Left forelimb (tissue), 1 donor: ENCODE results near the gene ABHD2.
"Not testable (repeated sequence)": the region's sequence is repeated elsewhere in the genome, so short reads cannot be mapped to it uniquely, and the experiment has no call there.

ENCODE experiments used
- DNase-seq: peaks from one replicate; pipeline ENCODE4 v3.0.0-alpha.2; 2018; ENCODE audit warnings: low spot score

The ABHD2 gene

GRCh38 chr15:89227425-89227824 is 139.2 kb downstream of the ABHD2 start:
- DNase-seq = no peak

GRCh38 chr15:89230277-89230676 is 142.0 kb downstream of the ABHD2 start:
- DNase-seq = no peak

GRCh38 chr15:89231832-89232231 is 143.6 kb downstream of the ABHD2 start:
- DNase-seq = no peak

GRCh38 chr15:89239883-89240810 is 151.9 kb downstream of the ABHD2 start:
- DNase-seq = not testable (repeated sequence)

GRCh38 chr15:89243046-89243690 is 154.9 kb downstream of the ABHD2 start:
- DNase-seq = no peak

GRCh38 chr15:89243691-89244573 is 155.7 kb downstream of the ABHD2 start, which contains the start of gene FANCI:
Gene FANCI (plus strand): TSS chr15:89243979. CDS start chr15:89247648, 3,669 bp downstream.
- peak; percentile 94 for DNase-seq

GRCh38 chr15:89244574-89244903 is 156.3 kb downstream of the ABHD2 start:
- DNase-seq = no peak

- DNase-seq = no peak
These were observed 159.2 kb downstream of the ABHD2 start for GRCh38 chr15:89247446-89247845.

GRCh38 chr15:89248584-89248983 is 160.3 kb downstream of the ABHD2 start:
- no peak for DNase-seq

- DNase-seq = not testable (repeated sequence)
These were observed 161.9 kb downstream of the ABHD2 start for GRCh38 chr15:89250142-89250541.
